Measurements from ENCODE around the gene ING4.

ING4 gene

GRCh38 chr12:6635856-6636531, 26.9 kb downstream of the ING4 start, which contains the start of gene LPAR5:
LPAR5 (minus strand) TSS chr12:6635959; CDS start chr12:6621248, 14,711 bp downstream.
- DNase-seq (ENCODE audit: low read depth), result no peak

DNA sequence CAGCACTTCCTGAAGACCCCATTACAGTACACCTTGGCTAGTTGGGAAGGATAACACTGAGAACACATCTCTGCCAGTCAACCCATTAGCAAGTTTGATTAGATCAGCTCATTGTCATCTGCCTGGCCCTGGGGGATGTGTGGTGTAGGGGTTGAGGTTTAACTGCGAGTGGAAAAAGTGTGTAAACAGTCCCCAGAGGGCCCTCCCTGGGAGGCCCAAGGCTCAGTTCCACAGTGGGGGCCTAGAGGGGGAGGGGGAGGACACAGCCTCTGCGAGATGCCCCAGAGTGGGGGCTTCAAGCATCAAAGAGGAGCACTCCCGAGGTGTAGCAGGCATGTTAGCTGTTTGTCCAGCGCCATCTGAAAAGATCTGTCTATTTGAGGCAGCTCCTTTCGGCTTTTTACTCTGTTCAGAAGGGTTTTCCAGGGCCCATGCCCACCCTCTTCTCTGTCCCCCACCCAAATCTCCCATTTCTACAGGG, 27.5 kb downstream of the ING4 start:
- DNase-seq (ENCODE audit: low read depth), result no peak

- no peak for DNase-seq (ENCODE audit: low read depth)
These were observed 30.6 kb downstream of the ING4 start for GRCh38 chr12:6632026-6632983.

GRCh38 chr12:6631549-6631961, 31.4 kb downstream of the ING4 start:
- DNase-seq (ENCODE audit: low read depth), result no peak

DNA sequence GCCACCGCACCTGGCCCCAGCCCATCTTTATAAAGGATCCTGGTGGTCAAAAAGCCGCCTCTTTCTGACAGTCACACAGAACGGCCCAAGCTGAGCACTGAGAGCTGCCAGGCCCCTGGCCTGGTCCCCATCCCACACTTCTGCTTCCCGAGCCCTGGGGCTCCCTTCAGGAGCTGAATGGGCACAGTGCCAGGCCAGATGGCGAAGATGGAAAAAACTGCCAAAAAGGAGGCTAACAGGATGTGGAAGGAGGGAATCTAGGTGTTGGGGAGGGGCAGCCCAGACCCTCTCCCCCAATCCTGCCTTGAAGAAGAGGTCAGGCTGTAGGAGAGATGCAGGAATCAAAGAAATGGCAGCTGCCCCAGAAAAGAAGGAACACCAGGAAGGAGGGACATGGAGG, 32.2 kb downstream of the ING4 start:
- DNase-seq (ENCODE audit: low read depth), result no peak

DNA sequence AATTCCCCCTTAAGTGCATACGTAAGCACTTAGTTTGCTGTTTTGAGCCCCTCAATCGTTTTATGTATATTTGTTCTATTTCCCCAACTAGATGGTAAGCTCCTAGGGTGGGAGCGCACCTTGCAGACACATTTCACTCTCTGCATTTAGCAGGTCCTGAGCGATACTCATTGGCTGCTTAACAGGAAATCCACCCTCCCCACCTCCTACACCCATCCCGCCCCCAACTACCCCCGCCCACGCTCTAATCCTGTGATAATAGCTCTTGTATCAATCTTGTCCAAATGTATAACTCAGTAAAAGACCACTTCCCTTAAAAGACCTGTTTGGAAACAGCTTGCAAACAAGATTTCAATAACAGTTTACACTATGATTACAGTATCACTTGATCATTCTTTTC, 35.3 kb downstream of the ING4 start:
- DNase-seq (ENCODE audit: low read depth), result no peak

GRCh38 chr12:6626654-6627283, 36.1 kb downstream of the ING4 start:
- DNase-seq (ENCODE audit: low read depth), result no peak

GRCh38 chr12:6620885-6621274, 42.0 kb downstream of the ING4 start:
- DNase-seq (ENCODE audit: low read depth), result no peak

- DNase-seq (ENCODE audit: low read depth), result no peak
These were observed 42.6 kb downstream of the ING4 start for GRCh38 chr12:6620137-6620884.

DNA sequence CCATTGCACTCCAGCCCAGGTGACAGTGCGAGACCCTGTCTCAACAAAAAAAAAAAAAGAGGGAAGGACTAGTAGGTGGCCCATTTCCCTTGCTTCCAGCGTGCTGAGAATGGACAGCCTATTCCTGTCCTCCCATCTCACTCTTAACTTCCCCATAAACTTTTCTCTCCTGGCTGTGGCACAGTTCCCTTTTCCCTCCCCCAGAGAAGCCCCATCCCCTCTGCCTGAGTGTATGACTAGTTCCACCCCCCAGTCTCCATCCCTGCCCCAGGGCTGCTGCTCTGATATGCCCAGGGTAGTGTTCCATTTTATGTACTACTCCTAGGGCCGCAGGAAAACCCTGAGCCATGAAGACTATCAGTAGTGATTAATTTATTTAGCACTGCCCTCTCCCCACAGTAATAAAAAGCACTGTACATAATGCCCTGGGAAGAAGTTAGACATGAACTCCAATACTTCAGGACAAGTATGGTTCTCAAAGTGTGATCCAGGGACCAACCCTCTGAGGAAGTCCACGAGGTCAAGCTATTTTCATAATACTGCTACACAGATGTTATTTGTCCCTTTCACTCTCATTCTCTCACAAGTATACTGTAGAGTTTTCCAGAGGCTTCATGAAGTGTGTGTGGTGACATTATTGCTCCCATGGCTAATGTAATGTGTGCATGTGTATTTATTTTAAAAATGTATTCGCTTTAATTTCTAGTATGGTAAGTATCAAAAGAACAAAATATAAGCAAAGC, 44.3 kb downstream of the ING4 start:
- DNase-seq (ENCODE audit: low read depth), result no peak

GRCh38 chr12:6615802-6616201, 47.1 kb downstream of the ING4 start:
- DNase-seq (ENCODE audit: low read depth), result no peak

DNA sequence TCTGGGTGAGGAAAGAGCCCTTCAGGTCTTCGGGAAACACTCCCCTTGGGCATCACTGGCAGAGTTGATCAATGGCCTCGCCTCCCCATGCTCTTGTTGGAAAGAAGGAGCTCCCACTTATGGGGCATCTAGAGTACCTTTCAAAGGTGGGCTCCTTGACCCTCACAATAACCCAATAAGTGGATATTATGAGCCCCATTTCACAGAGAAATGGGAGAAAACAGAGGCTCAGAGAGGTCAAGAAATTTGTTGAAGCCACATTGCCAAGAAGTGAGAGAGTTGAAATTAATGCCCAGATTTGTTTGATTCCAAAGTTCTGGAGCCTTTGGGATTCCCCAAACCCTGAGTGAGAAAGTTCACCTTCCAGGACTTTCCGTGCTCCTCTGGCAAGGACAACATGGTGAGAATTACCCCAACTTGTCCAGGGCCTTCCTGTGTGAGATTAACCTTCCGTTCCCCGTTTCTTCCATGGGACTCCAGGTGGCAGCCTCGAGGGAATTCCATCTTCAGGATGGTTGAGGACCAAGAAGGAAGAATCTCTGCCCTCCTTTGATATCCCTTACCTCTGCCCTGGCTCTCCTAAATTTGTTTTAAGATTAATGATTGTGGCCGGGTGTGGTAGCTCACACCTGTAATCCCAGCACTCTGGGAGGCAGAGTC, 48.3 kb downstream of the ING4 start:
- no peak for DNase-seq (ENCODE audit: low read depth)

- DNase-seq (ENCODE audit: low read depth), result no peak
These were observed 49.0 kb downstream of the ING4 start for GRCh38 chr12:6613776-6614512.

GRCh38 chr12:6613015-6613775, 49.7 kb downstream of the ING4 start:
- DNase-seq (ENCODE audit: low read depth), result no peak

DNA sequence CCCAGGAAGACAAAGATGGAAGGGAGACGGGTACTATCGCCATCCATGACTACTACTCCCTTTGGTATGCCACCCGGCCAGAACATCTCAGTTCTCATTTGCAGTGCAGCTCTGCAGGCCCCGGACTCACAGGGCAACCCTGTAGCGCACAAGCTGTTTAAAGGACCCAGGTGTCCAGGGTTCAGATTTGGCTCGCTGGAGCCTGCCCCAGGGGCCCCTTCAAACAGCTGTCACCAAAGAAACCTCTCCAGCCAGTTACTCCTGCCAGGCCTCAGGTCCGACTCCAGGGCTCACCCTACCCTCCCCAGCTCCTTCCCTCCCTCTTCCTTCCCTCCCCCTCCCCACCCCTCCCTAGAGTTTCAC, 50.3 kb downstream of the ING4 start:
- DNase-seq (ENCODE audit: low read depth), result no peak

DNA sequence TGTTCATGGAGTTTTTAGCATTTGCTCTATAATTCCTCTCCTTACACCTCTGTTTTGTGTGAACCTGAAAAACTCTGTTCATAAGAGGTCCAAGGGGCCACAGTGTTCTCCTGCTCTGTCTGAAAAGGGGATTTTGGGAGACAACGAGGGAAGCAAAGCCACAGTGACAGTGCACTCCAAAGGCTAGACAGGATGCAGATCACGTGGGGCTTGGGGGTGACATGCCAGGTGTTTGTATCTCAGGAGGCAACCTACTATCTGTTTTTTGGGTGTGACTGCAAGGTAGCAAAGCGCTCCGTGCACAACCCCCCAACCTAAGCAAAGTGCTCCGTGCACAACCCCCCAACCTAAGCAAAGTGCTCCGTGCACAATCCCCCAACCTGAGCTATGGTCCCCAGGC, 50.7 kb downstream of the ING4 start:
- no peak for DNase-seq (ENCODE audit: low read depth)

DNA sequence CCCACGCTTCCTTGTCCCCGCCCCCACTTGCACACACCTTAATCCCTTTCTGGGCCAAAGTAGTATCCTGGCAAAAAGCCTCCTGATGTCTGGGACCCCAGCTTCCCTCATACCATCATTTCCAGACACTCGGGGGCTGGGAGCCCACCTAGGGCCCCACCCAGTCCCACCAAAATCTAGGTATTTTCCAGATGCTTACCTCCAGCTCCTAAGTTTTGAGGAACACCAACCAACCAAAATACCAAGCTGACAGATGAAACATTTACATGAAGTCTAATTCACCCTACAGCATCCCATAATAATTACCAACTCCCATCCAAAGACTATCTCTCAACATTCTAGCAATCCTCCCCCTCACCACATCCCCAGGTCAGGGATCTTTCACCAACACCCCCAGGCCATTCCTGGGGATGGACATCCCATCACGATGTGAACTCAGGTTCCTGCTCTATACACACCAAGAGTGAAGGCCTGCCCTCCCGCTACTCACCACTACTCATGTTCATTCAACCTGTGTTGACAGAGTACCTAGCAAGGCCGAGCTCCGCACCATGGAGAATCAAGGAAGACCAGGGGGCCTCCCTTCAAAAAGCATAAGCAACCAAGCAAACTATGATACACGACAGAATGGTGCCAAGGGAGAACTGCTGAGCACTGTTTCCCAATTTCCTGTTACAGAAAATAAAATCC, 54.2 kb downstream of the ING4 start:
- DNase-seq (ENCODE audit: low read depth), result no peak

DNA sequence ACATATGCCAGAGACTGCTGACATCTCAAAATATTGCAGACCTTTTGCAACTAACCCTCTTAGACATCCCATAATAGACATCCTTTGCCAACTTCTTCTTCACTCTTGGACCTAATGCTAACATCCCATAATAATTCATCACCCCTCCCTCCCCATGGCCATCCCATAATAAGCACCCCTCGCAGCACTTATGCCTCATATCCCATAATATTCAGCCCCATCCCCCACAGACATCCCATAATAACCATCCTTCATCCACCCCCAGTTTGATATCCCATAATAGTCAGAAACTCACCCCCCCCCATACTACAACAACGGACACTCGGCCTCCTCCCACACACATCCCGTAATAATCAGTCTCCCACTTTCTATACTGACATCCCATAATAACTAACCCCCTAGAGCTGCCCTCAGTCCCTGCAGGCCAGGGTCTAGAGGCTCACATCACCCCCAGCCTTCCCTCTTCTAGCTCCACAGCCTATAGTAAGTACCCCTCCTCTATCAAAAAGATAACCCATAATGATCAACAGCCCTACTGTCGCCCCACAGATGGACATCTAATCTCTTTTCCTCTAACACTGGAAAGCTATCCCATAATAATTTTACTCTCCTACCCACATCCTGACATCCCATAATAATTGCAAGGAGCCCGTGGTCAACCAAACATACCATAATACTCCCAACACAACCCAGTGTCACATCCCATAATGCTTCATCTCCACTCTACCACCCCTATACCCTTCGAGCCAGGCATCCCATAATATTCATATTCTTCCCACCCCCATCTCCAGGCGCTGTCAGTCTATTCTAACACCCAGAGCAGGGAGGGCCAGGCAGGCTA, 54.9 kb downstream of the ING4 start:
- DNase-seq (ENCODE audit: low read depth), result no peak
